NCI-H1930 (cell line): ENCODE measurements around the gene OGFRL1.

ENCODE experiments used
- DNase-seq, 2 experiments: peaks; one replicate each; lab custom pipeline; 2025; lab: John Stamatoyannopoulos, UW

Gene OGFRL1

GRCh38 chr6:71287038-71287437 lies 1.6 kb upstream of the OGFRL1 start:
- DNase-seq, result no peak

- no peak for DNase-seq
These were observed 734 bp upstream of the OGFRL1 start for GRCh38 chr6:71287926-71288227.

GRCh38 chr6:71289039-71289801 lies 609 bp downstream of the OGFRL1 start:
- DNase-seq, result no peak

- no peak for DNase-seq
These were observed 1.2 kb downstream of the OGFRL1 start for GRCh38 chr6:71289802-71290175.

- DNase-seq, result no peak
These were observed 2.0 kb downstream of the OGFRL1 start for GRCh38 chr6:71290611-71291010.

GRCh38 chr6:71292001-71292400 lies 3.4 kb downstream of the OGFRL1 start:
- DNase-seq, result no peak

- DNase-seq, result no peak
These were observed 5.5 kb downstream of the OGFRL1 start for GRCh38 chr6:71294121-71294523.

- DNase-seq, result no peak
These were observed 9.8 kb downstream of the OGFRL1 start for GRCh38 chr6:71298459-71298858.

- no peak for DNase-seq
These were observed 11.2 kb downstream of the OGFRL1 start for GRCh38 chr6:71299541-71300470.

- DNase-seq, result no peak
These were observed 12.1 kb downstream of the OGFRL1 start for GRCh38 chr6:71300561-71301168.

- DNase-seq, result no peak
These were observed 12.9 kb downstream of the OGFRL1 start for GRCh38 chr6:71301546-71301945.

GRCh38 chr6:71309656-71310055 lies 21.0 kb downstream of the OGFRL1 start:
- no peak for DNase-seq

GRCh38 chr6:71310261-71310660 lies 21.6 kb downstream of the OGFRL1 start:
- no peak for DNase-seq

- no peak for DNase-seq
These were observed 23.5 kb downstream of the OGFRL1 start for GRCh38 chr6:71312089-71312488.

- no peak for DNase-seq
These were observed 28.8 kb downstream of the OGFRL1 start for GRCh38 chr6:71317441-71317840.

- no peak for DNase-seq
These were observed 31.4 kb downstream of the OGFRL1 start for GRCh38 chr6:71320041-71320440.

GRCh38 chr6:71321314-71321713 lies 32.7 kb downstream of the OGFRL1 start:
- DNase-seq, result no peak

GRCh38 chr6:71324194-71324785 lies 35.7 kb downstream of the OGFRL1 start:
- DNase-seq, result no peak

GRCh38 chr6:71326611-71327010 lies 38.0 kb downstream of the OGFRL1 start:
- no peak for DNase-seq

- no peak for DNase-seq
These were observed 41.9 kb downstream of the OGFRL1 start for GRCh38 chr6:71330501-71330900.

GRCh38 chr6:71332012-71332411 lies 43.4 kb downstream of the OGFRL1 start:
- DNase-seq, result no peak

GRCh38 chr6:71333050-71333449 lies 44.4 kb downstream of the OGFRL1 start:
- DNase-seq, result no peak

- DNase-seq, result no peak
These were observed 45.1 kb downstream of the OGFRL1 start for GRCh38 chr6:71333697-71334096.
